HG03064 (cell line): ENCODE measurements around the gene SUN1.

Source experiments
- ATAC-seq: cut with Tn5 transposase; IDR thresholded peaks from one replicate; pipeline ENCODE4 v1.9.1; 2021; ENCODE audit warnings: low read depth; ENCODE audit not compliant: unreplicated experiment

SUN1 gene

DNA sequence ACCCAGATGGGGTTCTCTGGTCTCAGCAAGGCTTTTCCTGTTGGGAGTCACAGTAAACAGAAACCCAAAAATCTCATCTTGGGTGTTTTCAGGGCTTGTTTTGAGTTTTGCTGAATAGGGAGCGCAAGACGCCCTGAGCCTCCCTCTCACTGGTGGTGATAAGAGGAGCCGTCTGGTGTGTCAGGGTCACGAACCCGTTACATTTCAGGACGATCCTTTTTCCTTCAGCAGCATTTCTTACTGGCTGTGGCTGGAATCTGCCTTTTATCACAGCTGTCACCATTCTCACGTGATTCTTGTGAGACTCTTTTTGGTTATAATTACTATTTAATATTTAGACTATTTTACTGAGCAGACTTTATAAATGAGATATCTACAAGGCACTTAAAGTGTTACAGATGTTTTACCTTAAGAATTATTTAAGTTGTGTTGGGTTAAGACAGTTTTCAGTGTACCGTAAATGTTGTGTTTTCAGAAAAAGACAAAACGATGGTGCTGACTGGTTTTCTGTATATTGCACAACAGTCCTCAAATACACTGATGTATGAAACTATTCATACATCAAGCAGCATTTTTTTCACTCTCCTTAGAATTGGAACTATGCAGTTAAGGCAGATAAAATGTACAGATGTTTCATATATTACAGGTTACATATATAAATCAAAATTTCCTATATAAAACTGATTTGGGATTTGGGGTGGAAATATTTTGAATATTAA is 41.9 kb downstream of the SUN1 start:
- no peak for ATAC-seq

DNA sequence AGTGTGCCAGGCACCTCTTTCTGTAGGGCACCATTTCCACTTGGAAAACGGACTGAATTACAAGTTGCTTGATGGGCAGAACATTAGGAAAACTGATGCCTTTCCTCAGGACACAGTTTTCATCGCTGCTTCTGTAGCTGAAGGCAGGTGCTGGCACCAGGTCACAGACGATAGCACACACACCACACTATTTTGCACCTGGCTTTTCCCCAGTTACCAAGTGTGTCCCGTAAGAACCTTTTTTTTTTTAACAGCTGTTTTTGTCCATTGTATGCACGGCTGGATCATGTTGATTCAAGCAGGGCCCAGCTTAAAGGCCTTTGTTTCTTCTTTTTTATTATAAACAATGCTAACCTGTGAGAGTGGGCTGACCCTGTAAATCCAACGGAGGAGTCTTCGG is 42.8 kb downstream of the SUN1 start:
- no peak for ATAC-seq

DNA sequence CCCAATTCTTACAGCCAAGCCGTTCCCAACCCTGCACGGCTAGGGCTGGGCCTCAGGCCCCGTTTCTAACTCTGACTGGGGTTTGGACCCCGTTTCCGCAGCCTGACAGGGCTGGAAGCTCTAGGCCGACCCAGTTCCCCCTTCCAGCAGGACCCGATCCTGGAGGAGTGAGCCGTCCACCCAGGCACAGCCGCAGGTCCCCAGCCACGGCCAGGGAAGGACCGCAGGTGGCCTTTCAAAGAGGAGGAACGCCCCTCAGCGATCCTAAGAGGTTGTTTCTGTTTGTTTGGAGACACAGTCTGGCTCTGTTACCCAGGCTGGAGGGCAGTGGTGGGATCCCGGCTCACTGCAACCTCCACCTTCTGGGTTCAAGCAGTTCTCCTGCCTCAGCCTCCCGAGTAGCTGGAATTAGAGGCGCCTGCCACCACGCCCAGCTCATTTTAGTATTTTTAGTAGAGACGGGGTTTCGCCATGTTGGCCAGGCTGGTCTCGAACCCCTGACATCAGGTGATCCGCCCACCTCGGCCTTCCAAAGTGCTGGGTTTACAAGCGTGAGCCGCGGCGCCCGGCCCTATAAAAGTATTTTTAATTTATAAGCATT is 43.3 kb downstream of the SUN1 start:
- ATAC-seq, result no peak

DNA sequence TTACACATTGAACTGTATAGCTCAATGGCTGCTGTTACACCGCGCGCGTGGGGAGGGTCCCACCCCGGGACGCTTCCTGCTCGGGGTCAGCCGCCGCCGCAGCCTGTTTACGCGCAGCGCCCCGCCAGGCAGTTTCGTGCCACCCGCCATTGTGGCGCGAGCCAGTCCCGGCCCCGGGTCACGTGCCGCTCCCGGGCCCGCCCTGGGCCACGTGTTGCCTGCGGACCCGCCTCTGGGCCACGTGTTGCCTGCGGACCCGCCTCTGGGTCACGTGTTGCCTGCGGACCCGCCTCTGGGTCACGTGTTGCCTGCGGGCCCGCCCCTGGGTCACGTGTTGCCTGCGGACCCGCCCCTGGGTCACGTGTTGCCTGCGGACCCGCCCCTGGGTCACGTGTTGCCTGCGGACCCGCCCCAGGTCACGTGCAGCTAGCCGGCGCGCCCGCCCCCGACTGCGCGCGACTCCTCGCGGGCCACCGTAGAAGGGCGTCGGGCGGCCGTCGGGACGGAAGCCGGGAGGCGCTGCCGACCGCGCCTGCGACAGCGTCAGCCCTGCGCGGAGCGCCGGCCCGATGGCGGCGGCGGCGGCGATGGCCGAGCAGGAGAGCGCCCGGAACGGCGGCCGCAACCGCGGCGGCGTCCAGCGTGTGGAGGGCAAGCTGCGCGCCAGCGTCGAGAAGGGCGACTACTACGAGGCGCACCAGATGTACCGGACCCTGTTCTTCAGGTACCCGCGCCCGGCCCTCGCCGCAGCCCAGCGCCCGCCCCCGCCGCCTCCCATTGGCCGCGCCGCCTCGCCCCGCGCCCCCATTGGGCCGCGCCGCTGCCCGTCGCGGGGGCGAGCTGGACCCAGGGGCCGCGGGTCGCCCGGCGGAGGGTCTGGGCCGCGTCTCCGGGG is 44.0 kb downstream of the SUN1 start, which contains the start of gene GET4:
TSS of gene GET4 (plus strand) at position 478 of the 895 bp plus-strand sequence. CDS start at position 570, 92 bp downstream.
- ATAC-seq, result peak; percentile 68

DNA sequence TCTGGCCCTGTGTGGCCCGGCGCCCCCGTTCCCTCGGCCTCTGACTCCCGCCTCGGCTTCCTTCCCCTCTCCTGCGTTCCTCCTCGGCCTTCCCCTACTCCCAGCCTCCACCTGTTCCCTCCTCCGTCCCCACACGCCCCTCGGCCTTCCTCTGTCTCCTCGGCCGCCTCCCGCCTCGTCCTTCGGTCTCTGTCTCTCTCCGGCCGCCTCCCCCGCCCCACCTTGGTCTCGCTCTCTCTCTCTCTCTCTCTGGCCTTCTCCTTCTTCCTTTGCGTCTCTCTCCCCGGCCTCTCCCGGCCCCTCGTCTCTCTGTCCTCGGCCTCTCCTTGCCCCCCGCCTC is 44.7 kb downstream of the SUN1 start:
- ATAC-seq, result peak; percentile 17

DNA sequence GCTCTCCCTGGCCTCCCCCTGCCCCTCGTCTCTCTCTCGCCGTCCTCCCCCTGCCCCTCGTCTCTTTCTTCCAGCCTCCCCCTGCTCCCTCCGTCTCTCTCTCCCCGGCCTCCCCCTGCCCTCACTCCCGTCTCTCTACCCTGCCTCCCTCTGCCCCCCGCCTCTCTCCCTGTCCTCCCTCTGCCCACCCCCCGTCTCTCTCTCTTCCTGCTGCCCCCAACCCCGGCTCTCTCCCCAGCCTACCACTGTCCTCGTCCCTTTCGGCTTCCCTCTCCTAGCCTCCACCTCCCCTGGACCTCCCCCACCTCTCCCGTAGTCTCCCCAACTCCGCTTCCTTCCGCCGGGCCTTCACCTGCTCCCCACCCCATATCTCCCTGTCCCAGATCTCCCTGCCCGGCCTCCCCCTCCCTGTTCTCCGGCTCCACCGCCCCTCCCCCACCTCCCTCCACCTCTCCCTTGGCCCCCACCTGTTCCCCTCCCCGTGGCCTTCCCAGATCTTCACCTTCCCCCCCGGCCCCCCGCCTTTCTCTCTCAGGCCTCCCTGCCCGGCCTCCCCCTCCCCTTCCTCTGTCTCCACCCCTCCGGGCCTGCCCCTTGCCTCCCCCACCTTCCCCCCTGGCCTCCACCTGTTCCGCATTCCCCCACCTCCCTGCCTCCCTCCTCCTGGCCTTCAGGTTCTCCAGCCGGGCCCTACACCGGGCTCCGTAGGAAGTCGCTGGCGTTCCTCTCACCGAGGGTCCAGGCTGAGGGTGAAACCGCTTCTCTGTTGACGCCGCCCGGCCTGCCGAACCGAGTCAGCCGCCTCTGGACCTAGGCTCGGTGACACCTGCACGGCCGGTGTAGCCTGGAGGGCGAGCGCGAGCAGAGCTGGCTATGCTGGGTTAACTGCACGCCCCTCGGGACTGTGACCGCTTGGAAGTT is 45.3 kb downstream of the SUN1 start:
- ATAC-seq, result no peak

DNA sequence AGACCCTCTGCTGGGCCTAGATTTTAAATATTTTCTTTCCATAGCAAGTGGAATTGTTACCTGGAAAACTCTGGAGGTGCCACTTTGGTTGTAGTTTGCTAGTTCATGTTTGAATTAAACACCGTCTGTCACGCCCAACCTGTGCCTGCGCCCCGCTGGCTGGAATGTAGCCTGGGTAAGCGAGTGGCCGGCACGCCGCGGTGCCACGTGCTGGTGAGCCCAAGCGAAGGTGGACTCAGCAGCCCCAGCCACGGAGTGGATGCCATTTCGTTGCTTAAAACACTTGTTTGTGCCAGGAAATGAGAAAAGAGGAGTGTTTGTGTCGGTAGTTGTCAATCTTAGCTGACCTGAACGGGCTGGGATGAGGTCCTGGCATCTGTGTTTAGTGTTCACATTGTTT is 46.8 kb downstream of the SUN1 start:
- ATAC-seq, result no peak

DNA sequence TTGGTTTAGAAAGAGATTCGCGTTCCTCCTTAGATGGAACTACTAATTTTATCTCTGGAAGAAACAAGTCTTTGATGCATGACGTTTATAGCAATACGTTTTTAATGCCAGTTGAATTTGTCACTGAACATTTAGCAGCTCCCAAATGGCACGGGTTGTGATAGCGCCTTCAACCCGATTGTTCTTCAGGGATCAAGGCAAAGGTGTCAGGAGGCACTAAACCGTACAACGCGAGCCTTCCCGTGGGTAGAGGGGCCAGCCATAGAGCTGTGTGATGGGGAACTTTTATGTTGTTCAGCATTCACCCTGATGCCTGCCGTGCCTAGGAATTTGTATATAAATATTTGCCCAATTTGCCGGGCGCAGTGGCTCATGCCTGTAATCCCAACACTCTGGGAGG is 47.4 kb downstream of the SUN1 start:
- ATAC-seq, result no peak

DNA sequence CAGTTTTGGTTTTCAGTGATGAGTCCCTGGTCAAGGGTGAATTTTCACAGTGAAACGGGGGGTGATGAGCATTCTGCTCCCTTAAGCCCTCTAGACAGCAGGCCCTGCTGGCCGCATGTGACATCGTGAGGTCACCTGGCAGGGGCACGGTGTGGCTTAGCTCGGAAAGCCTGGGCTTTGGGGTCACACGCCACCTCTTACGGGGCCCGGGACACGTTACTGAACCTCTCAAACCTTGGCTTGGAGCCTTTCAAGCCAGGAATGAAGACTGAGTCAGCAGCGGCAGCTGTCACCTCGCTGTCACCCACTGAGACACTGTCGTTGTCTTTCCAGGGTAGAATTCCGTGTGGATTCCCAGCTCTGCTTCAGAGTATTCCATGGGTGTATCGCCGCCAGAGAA is 48.2 kb downstream of the SUN1 start:
- ATAC-seq, result no peak

DNA sequence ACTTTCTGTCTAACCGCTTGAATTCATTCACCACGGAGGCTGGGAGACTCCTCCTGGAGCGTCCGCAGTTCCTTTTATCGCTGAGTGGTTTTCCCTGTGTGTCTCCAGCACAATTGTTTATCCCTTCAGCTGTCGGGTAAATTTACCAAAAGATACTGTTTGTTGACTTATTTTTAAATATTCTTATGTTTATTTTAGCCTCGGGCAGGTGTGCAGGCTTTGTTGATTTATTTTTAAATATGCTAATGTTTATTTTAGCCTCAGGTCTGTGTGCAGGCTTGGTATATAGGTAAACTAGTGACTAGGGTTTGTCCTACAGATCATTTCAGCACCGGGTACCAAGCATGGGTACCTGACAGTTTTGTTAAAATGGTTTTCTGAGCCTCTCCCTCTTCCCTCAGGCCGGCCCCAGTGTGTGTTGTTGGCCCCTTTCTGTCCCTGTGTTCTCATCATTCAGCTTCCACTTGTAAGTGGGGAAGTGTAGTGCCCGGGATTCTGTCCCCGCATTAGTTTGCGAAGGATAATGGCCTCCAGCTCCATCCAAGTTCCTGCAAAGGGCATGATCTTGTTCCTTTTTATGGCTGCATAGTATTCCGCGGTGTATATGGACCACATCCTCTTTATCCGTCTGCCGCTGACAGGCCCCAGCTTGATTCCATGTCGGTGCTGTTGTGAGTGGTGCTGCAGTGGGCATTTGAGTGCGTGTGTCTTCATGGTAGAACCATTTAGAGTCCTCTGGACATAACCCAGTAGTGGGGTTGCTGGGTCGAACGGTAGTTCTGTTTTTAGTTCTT is 49.4 kb downstream of the SUN1 start:
- no peak for ATAC-seq

DNA sequence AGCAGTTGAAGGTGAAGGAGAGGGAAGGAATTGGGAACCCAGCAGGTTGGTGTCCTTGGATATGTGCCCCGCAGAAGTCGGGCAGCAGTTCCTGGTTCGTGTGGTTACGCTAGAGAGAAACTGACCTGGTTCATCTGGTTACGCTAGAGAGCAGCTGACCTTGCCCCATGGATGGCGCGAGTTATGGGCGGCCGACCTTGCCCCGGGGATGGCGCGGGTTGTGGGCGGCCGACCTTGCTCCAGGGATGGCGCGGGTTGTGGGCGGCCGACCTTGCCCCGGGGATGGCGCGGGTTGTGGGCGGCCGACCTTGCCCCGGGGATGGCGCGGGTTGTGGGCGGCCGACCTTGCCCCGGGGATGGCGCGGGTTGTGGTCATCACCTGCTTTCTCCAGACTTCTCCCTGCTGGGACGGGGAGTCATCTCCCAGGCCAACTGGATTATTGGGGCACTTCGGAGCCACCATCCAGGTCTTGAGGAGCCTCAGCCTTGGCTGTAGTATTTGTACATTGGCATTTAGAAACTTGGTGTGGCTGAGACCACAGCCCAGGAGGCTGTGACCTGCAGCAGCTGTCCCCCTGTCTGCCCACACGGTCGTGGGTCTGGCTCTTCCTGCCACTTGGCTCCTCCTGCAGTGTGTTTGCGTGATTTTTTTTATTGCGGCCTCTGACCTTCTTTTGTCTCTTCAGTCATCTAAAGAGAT is 50.2 kb downstream of the SUN1 start:
- ATAC-seq, result no peak

DNA sequence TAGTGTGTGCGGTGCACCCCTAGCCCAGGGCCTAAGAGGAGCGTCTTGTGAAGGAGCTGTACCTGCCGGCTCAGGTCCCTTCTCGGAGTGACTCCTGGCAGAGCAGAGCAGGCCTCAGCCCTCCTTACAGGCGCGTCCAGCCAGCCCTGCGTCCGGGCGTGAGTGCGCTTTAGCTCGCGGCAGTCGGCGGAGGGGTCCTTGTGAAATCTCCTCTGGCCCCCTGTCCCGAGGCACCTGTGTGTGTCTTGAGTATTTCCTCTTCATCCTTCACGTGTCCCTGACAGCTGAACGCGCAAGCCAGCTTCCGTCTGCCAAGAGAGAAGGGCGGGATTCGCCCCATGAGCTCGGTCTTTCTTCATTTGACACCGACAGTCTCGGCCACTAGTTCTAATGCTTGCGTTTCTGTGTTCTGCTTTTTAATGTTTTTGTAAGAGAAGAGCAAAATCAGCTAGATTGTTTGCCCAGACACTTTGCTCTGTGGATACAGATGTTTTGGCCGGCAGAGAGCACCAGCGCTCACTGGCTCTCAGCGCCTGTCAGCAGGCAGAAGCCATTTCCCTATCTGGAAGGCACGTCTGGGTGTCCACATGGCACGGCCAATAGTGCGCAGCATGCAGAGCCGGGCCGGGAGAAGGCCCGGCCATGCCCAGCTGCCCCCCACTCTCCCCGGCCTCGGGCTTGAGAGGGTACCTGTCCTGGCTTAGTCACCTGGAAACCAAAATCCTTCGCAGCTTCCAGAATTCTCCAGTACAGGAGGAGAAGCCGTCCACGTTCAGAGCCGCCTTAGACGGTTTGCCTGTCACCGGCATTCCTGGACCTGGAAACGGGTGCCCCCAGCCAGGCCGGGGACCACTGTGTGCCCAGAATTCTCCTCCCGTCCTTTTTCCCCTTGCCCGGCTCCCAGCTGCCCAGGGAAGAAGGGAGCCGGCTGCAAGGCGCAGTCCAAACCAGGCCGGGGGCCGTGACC is 51.1 kb downstream of the SUN1 start:
- ATAC-seq, result no peak

DNA sequence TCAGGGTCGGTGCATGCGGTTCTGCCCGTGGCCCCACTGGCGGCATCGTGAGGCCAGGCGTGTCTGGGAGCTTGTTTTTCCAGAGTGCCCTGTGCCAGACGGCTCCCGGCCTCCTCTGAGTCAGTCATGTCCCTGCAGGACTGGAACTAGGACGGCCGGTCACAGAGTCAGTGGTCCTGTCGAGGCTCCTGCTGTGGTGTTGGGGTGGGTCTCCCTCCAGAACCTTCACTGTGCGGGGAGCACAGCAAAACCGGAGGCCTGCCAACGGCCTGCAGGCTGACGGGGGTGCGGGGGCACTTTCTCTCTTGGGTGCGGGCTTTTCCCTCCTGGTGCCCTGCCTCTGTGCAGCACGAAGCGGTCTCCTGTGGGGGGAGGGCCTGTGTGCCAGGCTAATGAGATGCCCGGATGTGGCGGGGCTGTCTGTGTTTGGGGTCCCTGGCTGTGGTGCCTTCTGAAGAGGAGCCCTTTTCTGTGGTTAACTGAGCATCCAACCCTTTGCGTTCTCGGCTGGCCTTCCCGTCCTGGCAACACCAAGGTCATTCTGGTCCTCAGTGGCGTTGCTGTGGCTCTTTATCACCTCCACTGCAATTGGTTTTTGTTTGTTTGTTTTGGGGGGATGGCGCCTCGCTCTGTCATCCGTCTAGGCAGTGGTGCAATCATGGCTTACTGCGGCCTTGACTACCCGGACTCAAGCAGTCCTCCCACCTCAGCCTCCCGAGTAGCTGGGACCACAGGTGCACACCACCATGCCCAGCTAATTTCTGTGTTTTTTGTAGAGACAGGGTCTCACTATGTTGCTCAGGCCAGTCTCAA is 52.1 kb downstream of the SUN1 start:
- ATAC-seq, result no peak

DNA sequence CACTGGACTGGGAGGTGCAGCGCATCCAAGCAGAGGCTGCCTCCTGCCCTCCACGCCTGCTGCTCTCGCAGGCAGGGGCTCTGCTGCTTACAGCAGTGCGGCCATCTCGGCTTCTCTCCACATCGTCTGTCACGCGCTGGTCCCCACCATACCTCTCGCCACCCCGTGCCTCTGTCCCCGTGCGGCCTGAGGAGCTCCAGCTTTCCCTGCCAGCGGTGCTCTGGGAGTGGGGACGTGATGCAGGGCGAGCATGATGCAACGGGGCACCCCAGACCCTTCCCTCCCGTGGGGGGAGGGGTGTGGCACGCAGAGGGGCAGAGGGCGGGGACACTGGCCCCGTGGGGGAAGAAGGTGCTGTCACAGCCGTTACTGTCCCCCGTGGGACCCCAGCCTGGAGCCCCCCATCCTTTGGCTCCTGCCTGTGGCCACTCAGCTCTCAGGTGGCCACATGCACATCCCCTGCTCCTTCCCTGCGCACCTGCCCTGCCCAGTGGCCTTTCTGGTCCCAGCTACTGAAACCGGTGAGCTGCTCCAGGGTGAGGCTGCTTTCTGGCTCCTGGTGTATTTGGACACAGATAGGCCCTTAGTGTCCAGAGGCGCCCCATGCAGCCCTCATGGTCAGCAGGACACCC is 53.1 kb downstream of the SUN1 start:
- no peak for ATAC-seq

DNA sequence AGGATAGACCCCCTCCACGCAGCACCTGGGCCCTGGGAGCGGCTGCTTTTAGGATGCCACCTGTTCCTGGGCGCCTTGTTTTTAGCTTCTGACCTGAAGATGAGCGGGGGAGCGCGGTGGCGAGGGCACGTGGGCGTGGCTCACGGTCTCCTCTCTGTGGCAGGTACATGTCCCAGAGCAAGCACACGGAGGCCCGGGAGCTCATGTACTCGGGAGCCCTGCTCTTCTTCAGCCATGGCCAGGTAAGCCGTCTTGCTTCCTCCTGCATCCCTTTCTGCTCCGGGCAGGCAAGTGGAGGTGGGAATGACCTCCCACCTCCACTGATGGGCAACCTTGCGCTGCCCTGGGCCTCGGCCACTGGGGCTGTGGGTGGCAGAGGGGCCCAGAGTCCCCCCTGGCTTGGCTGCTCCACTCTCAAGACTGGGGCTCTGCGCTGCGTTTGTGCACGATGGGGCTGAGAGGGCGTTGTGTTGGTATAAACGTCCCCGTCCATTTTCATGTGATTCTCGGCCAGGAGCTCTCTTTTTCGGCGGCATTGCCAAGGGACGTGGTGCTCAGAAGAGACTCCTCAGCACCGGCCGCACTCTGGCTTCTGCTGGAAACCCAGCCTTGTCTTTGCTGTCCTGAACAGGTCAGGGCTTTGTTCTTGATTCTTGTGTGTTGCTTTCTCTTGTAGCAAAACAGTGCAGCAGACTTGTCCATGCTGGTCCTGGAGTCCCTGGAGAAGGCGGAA is 53.8 kb downstream of the SUN1 start:
- ATAC-seq, result no peak
